Gastrocnemius medialis (tissue), 4 donors: ENCODE data around the gene MPZL3.

ENCODE experiments used
- CTCF ChIP-seq, 5 experiments: fragments of 450-650 bp in 3 of 5; fragments of 200-600 bp in 2 of 5; sonication (generic) in 2 of 5; IDR thresholded peaks in 4 of 5; conservative IDR thresholded peaks in 1 of 5; 1 replicate in 4 of 5; 2 replicates in 1 of 5; pipeline ENCODE4 v1.5.1; 2016 to 2019; ENCODE audit warnings: antibody characterized with exemption in 5 of 5, mild to moderate bottlenecking in 3 of 5, moderate library complexity in 3 of 5
- POLR2A ChIP-seq, 2 donors: fragments of 450-650 bp; IDR thresholded peaks; one replicate each; pipeline ENCODE4 v1.6.1; 2017; ENCODE audit warnings: antibody characterized with exemption in 2 of 2, mild to moderate bottlenecking in 2 of 2, moderate library complexity in 2 of 2

- no peak for TF ChIP-seq CTCF (IDR thresholded peaks at IDR 0.05 in 4 of 5, conservative IDR thresholded peaks at IDR 0.05 in 1 of 5)
- no peak for TF ChIP-seq POLR2A (IDR thresholded peaks at IDR 0.05)
These were observed 22.0 kb upstream of the MPZL3 start for GRCh38 chr11:118274186-118274585.
